Measurements from ENCODE around the gene SELENOS. TPM values are rescaled to one million over a fixed set of nuclear protein-coding genes. Genes with fewer than 3 reads are reported as not detected.

SELENOS gene, protein sequence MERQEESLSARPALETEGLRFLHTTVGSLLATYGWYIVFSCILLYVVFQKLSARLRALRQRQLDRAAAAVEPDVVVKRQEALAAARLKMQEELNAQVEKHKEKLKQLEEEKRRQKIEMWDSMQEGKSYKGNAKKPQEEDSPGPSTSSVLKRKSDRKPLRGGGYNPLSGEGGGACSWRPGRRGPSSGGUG
- 38.6 TPM for polyA plus RNA-seq (2013, experiment 1 of 4)
- polyA plus RNA-seq (2013, experiment 2 of 4): 37.0 TPM
- 39.1 TPM for polyA plus RNA-seq (2013, experiment 3 of 4)
- polyA plus RNA-seq (2013, experiment 4 of 4): 44.3 TPM

GRCh38 chr15:101277038-101277822, at the start of gene SELENOS:
Gene SELENOS, minus strand, starts transcription at chr15:101277485. Its CDS starts 68 bp downstream, at chr15:101277417.
- Histone ChIP-seq H3K27me3 (ENCODE audit: control insufficient read depth, insufficient read depth, low read length, poor library complexity, severe bottlenecking) (no peaks in the 10 kb centered on the region), H3K4me1 (ENCODE audit: control insufficient read depth, insufficient read depth, low read length) (no peaks in the 10 kb centered on the region), H3K36me3 (ENCODE audit: control insufficient read depth, insufficient read depth, low read length) (peaks cover 41% of the 10 kb centered on the region), H3K4me3 (ENCODE audit: insufficient read depth, low read depth, low read length) (peak within 1 kb of the TSS; percentile 66), H3K9me3 (ENCODE audit: control insufficient read depth, low read length) (no peaks in the 10 kb centered on the region), H3K27ac (ENCODE audit: insufficient read depth, low read depth, low read length, poor library complexity, severe bottlenecking) (no peak within 1 kb of the TSS)
- 1% methylated on average over 91 of the region's 91 CpGs for WGBS, 2 experiments

DNA sequence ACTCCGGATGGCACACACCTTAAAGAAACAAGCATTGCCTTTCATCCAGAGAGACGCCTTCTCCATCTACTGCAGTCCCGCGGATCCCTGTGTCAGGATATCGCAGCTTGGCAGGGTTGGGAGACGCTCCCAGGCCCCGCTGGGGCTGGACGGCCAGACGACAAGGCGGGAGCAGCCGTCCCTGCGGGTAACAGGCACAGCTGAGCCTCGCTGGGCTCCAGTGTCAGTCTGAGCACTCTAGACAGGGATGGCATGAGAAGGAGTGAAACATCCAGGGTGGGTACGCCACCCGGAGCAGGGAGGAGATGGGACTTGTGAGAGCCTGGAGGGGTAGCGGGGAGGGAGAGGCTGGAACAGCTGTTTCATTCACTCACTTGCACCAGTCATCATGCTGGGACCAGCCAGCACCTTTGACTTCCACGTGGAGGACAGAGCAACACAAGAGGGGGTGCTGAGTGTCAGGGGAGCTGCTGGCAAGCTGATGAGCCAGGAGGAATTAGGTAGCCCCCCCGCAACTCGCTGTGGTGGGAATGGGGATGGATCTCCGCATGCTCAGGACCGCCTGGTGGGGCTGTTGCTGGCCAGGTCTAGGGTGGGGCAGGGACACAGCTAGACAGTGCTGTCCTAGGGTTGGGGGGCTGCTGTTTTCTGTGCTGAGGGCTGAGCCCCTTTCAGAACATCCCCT, 49.3 kb upstream of the SELENOS start:
- WGBS, 2 experiments: 84 to 86% methylated on average over 21 of the region's 21 CpGs
- Histone ChIP-seq H3K4me1 (ENCODE audit: control insufficient read depth, insufficient read depth, low read length) (no peaks in the 10 kb centered on the region), H3K27ac (ENCODE audit: insufficient read depth, low read depth, low read length, poor library complexity, severe bottlenecking) (no peak overlapping the region), H3K9me3 (ENCODE audit: control insufficient read depth, low read length) (no peaks in the 10 kb centered on the region), H3K36me3 (ENCODE audit: control insufficient read depth, insufficient read depth, low read length) (no peaks in the 10 kb centered on the region), H3K27me3 (ENCODE audit: control insufficient read depth, insufficient read depth, low read length, poor library complexity, severe bottlenecking) (no peaks in the 10 kb centered on the region), H3K4me3 (ENCODE audit: insufficient read depth, low read depth, low read length) (no peak overlapping the region)

DNA sequence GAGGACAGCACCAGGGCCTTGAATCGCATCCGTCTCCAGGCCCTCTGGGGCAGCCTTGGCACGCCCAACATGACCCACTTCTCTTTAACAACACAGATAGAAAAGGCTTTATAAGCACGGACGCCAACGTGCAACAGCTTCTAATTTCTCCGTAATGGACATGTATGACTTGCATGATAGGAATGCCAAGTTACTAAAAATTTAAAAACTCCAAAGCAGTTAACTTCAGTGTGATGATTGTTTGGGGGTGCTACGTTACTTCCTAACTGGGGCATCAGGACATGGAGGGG, 48.7 kb upstream of the SELENOS start:
- H3K27me3 ChIP-seq (ENCODE audit: control insufficient read depth, insufficient read depth, low read length, poor library complexity, severe bottlenecking): no peaks in the 10 kb centered on the region
- H3K4me1 ChIP-seq (ENCODE audit: control insufficient read depth, insufficient read depth, low read length): no peaks in the 10 kb centered on the region
- H3K27ac ChIP-seq (ENCODE audit: insufficient read depth, low read depth, low read length, poor library complexity, severe bottlenecking): no peak overlapping the region
- WGBS, 2 experiments: 89 to 94% methylated on average over 8 of the region's 8 CpGs
- H3K9me3 ChIP-seq (ENCODE audit: control insufficient read depth, low read length): no peaks in the 10 kb centered on the region
- no peak overlapping the region for H3K4me3 ChIP-seq (ENCODE audit: insufficient read depth, low read depth, low read length)
- H3K36me3 ChIP-seq (ENCODE audit: control insufficient read depth, insufficient read depth, low read length): no peaks in the 10 kb centered on the region

DNA sequence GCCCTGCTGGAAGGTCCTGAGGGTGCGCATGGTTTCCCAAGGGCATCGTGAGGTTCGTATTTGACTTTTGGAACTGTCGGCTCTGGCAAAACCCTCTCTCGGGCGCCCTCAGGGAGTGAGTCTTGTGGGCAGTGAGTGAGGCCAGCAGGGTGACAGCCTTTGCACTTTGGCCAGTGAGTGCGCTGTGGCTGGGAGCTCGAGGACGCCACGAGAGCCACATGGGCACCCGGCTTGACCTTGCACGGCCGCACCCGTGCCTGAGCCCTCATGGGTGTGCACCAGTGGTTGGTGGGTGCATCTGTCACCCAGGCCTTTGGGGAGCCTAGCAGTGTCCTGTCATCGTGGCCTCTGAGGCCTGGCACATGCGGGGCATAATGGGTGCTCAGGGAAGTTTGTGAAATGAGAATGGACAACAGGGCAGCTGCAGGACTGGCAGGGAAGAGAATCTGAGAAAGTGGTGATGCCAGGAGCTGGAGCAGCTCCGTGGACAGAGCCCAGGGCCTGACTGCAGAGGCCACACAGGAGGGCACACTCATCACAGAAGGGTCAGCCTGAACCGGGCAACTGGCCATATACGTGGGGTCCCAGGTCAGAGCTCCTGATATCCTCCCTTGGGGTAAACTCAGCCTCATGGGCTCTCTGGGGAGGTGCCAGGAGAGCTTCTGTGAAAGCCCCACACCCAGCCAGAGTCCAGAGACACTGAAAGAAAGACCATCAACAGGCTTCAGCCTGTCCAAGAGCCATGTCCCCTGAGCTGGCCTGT, 48.2 kb upstream of the SELENOS start:
- H3K4me3 ChIP-seq (ENCODE audit: insufficient read depth, low read depth, low read length): no peak overlapping the region
- H3K36me3 ChIP-seq (ENCODE audit: control insufficient read depth, insufficient read depth, low read length): no peaks in the 10 kb centered on the region
- H3K4me1 ChIP-seq (ENCODE audit: control insufficient read depth, insufficient read depth, low read length): no peaks in the 10 kb centered on the region
- no peaks in the 10 kb centered on the region for H3K27me3 ChIP-seq (ENCODE audit: control insufficient read depth, insufficient read depth, low read length, poor library complexity, severe bottlenecking)
- no peaks in the 10 kb centered on the region for H3K9me3 ChIP-seq (ENCODE audit: control insufficient read depth, low read length)
- 94 to 95% methylated on average over 19 of the region's 19 CpGs for WGBS, 2 experiments
- H3K27ac ChIP-seq (ENCODE audit: insufficient read depth, low read depth, low read length, poor library complexity, severe bottlenecking): no peak overlapping the region

DNA sequence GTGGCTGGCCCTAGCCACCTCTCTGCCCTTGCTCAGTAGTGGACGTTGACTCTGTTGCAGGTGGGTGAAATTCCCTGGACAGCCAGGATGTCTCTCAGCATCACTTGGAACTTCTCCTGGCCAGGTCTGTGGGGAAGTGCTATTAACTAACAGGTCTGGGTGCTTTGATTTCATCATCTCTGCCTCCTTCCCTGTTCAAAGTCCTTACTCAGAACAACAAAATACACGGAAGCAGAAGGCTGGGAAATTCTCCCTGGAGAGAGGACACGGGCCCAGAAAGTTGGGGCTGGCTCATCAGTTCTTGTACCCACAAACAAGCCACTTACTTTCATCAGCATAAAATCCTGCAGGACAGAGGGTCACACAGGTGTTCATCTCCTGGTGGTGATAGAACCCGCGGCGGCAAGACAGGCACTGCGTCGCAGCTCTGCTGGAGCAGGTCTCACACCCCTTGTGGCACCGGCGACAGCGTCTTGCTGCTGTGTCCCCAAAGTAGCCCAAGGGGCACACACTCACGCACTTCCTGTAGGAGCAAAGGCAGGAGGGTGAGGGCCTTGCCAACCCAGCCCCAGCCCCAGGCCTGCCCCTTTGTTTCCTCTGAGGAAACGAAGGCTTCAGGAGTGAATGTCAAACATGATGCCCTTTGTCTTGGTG, 47.4 kb upstream of the SELENOS start:
- H3K4me1 ChIP-seq (ENCODE audit: control insufficient read depth, insufficient read depth, low read length): no peaks in the 10 kb centered on the region
- H3K36me3 ChIP-seq (ENCODE audit: control insufficient read depth, insufficient read depth, low read length): no peaks in the 10 kb centered on the region
- no peak overlapping the region for H3K27ac ChIP-seq (ENCODE audit: insufficient read depth, low read depth, low read length, poor library complexity, severe bottlenecking)
- H3K27me3 ChIP-seq (ENCODE audit: control insufficient read depth, insufficient read depth, low read length, poor library complexity, severe bottlenecking): no peaks in the 10 kb centered on the region
- WGBS, 2 experiments: 94% methylated on average over 13 of the region's 13 CpGs
- H3K9me3 ChIP-seq (ENCODE audit: control insufficient read depth, low read length): no peaks in the 10 kb centered on the region
- no peak overlapping the region for H3K4me3 ChIP-seq (ENCODE audit: insufficient read depth, low read depth, low read length)

GRCh38 chr15:101323793-101324523, 46.7 kb upstream of the SELENOS start:
- WGBS, 2 experiments: 94% methylated on average over 21 of the region's 21 CpGs
- H3K27ac ChIP-seq (ENCODE audit: insufficient read depth, low read depth, low read length, poor library complexity, severe bottlenecking): no peak overlapping the region
- no peak overlapping the region for H3K4me3 ChIP-seq (ENCODE audit: insufficient read depth, low read depth, low read length)
- H3K9me3 ChIP-seq (ENCODE audit: control insufficient read depth, low read length): no peaks in the 10 kb centered on the region
- no peaks in the 10 kb centered on the region for H3K36me3 ChIP-seq (ENCODE audit: control insufficient read depth, insufficient read depth, low read length)
- no peaks in the 10 kb centered on the region for H3K27me3 ChIP-seq (ENCODE audit: control insufficient read depth, insufficient read depth, low read length, poor library complexity, severe bottlenecking)
- no peaks in the 10 kb centered on the region for H3K4me1 ChIP-seq (ENCODE audit: control insufficient read depth, insufficient read depth, low read length)

DNA sequence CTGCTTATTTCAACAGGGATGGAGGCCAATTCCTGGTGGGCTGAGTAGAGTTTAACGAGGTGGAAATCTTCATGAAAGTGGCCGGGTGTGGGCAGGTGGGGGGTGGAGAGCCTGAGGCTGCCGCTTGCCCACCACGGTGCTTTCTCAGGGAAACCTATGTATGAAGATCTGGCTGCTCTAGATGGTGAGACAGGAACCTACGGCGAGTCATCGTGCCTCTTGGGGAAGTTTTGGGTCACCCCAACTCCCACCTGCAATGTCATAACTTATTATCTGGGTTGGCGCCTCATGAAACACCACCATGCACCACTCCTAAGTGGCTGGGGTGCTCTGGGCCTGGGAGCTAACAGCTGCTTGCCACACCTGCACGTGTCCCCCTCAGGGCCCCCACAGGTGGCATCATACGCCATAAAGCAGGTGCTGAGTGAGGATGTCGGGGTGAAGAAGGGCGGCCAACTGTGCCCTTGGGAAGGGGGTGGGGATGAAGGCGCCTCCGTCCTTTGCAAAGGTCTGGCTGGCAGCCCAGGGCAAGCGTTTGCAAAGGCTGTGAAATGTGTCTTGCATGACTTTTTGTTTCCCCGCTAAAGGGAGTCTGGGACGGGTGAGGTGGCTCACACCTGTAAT, 45.7 kb upstream of the SELENOS start:
- Histone ChIP-seq H3K27ac (ENCODE audit: insufficient read depth, low read depth, low read length, poor library complexity, severe bottlenecking) (no peak overlapping the region), H3K4me3 (ENCODE audit: insufficient read depth, low read depth, low read length) (no peak overlapping the region), H3K4me1 (ENCODE audit: control insufficient read depth, insufficient read depth, low read length) (no peaks in the 10 kb centered on the region), H3K36me3 (ENCODE audit: control insufficient read depth, insufficient read depth, low read length) (no peaks in the 10 kb centered on the region), H3K9me3 (ENCODE audit: control insufficient read depth, low read length) (no peaks in the 10 kb centered on the region), H3K27me3 (ENCODE audit: control insufficient read depth, insufficient read depth, low read length, poor library complexity, severe bottlenecking) (no peaks in the 10 kb centered on the region)
- 94% methylated on average over 17 of the region's 17 CpGs for WGBS, 2 experiments

DNA sequence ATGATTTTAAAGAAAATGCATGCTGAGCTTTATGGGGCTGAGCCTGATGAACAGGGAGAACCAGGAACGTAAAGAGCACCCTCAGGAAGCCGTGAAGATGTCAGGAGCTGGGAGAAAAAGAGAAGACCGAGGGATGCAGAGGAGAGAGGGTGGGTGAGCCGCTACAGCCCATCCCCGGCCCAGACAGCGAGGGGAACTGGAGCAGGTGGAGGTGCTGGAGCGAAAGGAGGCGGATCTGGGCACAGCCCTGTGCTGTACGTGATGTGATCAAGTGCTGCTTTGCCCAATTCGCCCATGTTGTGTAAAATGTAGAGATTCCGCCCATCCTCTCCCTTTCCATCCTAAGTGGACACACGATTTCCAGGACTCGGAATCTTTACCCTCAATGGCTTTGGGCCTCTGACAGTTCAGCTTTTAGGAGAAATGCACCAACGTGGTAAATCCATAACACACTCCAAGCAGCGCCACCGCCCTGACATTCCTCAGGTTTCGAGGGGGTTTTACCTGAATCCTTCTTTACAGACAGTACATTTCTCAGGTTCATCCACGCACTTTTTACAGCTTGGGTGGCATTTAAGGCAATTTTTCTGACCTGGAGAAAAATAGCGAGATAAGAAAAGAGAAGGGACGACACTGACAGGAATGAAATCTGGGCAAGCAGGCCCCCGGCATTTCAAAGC, 44.9 kb upstream of the SELENOS start:
- Histone ChIP-seq H3K4me3 (ENCODE audit: insufficient read depth, low read depth, low read length) (no peak overlapping the region), H3K27me3 (ENCODE audit: control insufficient read depth, insufficient read depth, low read length, poor library complexity, severe bottlenecking) (no peaks in the 10 kb centered on the region), H3K27ac (ENCODE audit: insufficient read depth, low read depth, low read length, poor library complexity, severe bottlenecking) (no peak overlapping the region), H3K36me3 (ENCODE audit: control insufficient read depth, insufficient read depth, low read length) (no peaks in the 10 kb centered on the region), H3K4me1 (ENCODE audit: control insufficient read depth, insufficient read depth, low read length) (no peaks in the 10 kb centered on the region), H3K9me3 (ENCODE audit: control insufficient read depth, low read length) (no peaks in the 10 kb centered on the region)
- 89 to 94% methylated on average over 20 to 21 of the region's 21 CpGs for WGBS, 2 experiments

Measured in ectodermal cell (in vitro differentiated cells).